ENCODE data around the gene DCLK1. TPM values are rescaled to one million over a fixed set of nuclear protein-coding genes. Genes with fewer than 3 reads are reported as not detected.

The DCLK1 gene
- total RNA-seq, 2 donors from 2014 or later = 4.7 to 10.1 TPM

DNA sequence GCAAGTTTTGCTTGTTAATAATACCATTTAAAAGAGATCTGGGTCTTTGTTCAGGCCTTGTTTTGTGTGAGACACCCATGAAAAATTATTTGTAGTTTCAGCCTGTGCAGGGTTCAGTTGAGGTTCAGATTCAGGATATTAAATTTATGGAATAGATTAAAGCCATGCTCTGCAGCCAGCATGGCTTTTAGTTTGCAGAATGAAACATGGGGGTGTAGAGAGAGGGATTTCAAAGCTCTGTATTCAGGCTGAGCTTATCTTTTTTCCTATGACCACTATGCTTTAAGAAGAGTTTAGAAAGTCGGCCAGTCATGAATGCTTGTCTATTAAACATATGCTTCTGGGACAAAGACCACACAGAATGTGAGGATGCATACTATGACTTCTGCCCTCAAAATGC, 73.6 kb downstream of the DCLK1 start:
- no peaks in the 10 kb centered on the region for H3K4me1 ChIP-seq
- no peak overlapping the region for H3K27ac ChIP-seq
- H3K27me3 ChIP-seq = no peaks in the 10 kb centered on the region
- no peaks in the 10 kb centered on the region for H3K36me3 ChIP-seq
- TF ChIP-seq, protein P1, sequence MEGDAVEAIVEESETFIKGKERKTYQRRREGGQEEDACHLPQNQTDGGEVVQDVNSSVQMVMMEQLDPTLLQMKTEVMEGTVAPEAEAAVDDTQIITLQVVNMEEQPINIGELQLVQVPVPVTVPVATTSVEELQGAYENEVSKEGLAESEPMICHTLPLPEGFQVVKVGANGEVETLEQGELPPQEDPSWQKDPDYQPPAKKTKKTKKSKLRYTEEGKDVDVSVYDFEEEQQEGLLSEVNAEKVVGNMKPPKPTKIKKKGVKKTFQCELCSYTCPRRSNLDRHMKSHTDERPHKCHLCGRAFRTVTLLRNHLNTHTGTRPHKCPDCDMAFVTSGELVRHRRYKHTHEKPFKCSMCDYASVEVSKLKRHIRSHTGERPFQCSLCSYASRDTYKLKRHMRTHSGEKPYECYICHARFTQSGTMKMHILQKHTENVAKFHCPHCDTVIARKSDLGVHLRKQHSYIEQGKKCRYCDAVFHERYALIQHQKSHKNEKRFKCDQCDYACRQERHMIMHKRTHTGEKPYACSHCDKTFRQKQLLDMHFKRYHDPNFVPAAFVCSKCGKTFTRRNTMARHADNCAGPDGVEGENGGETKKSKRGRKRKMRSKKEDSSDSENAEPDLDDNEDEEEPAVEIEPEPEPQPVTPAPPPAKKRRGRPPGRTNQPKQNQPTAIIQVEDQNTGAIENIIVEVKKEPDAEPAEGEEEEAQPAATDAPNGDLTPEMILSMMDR (IDR thresholded peaks at IDR 0.05) = no peak
- no peaks in the 10 kb centered on the region for H3K9me3 ChIP-seq
- DNase-seq (ENCODE audit: low spot score) = no peak
- H3K4me3 ChIP-seq = no peak overlapping the region

- Histone ChIP-seq H3K27me3 (no peaks in the 10 kb centered on the region), H3K4me1 (no peaks in the 10 kb centered on the region), H3K9me3 (no peaks in the 10 kb centered on the region), H3K27ac (no peak overlapping the region), H3K36me3 (no peaks in the 10 kb centered on the region), H3K4me3 (no peak overlapping the region)
- no peak for DNase-seq (ENCODE audit: low spot score)
- TF ChIP-seq, protein P1 (IDR thresholded peaks at IDR 0.05) = no peak
These were observed 74.1 kb downstream of the DCLK1 start for GRCh38 chr13:36057041-36057440.

- no peak overlapping the region for H3K27ac ChIP-seq
- no peaks in the 10 kb centered on the region for H3K36me3 ChIP-seq
- TF ChIP-seq, protein P1 (IDR thresholded peaks at IDR 0.05) = no peak
- H3K27me3 ChIP-seq = no peaks in the 10 kb centered on the region
- DNase-seq (ENCODE audit: low spot score) = no peak
- no peak overlapping the region for H3K4me3 ChIP-seq
- H3K4me1 ChIP-seq = no peaks in the 10 kb centered on the region
- H3K9me3 ChIP-seq = no peaks in the 10 kb centered on the region
These were observed 75.8 kb downstream of the DCLK1 start for GRCh38 chr13:36055366-36055765.

- no peaks in the 10 kb centered on the region for H3K9me3 ChIP-seq
- H3K27ac ChIP-seq = no peak overlapping the region
- H3K4me3 ChIP-seq = no peak overlapping the region
- DNase-seq (ENCODE audit: low spot score) = no peak
- H3K36me3 ChIP-seq = no peaks in the 10 kb centered on the region
- no peaks in the 10 kb centered on the region for H3K4me1 ChIP-seq
- TF ChIP-seq, protein P1 (IDR thresholded peaks at IDR 0.05) = no peak
- no peaks in the 10 kb centered on the region for H3K27me3 ChIP-seq
These were observed 77.1 kb downstream of the DCLK1 start for GRCh38 chr13:36054041-36054440.

DNA sequence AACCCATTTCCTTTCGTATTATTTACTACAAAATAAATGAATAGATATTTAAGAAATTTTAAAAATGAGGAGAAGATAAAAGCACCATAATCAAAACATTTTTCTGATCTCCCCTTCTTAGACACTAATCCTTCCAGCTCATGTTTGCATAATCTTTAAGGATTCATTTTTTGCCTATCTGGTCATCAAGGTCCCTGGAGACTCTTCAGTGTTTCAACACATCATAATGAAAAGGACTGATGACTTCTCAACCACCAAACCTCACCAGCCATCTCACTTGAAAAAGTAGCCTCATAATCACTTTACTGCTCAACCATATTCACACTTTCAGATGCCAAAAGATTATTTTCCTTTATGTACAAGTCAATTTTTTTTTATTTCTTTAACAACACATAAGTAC, 80.1 kb downstream of the DCLK1 start:
- H3K27ac ChIP-seq = no peak overlapping the region
- no peaks in the 10 kb centered on the region for H3K36me3 ChIP-seq
- H3K4me1 ChIP-seq = peaks cover 0 to 5% of the 10 kb centered on the region in 2 donors
- no peaks in the 10 kb centered on the region for H3K27me3 ChIP-seq
- H3K9me3 ChIP-seq = no peaks in the 10 kb centered on the region
- TF ChIP-seq, protein P1 (IDR thresholded peaks at IDR 0.05) = no peak
- no peak for DNase-seq (ENCODE audit: low spot score)
- H3K4me3 ChIP-seq = no peak overlapping the region

DNA sequence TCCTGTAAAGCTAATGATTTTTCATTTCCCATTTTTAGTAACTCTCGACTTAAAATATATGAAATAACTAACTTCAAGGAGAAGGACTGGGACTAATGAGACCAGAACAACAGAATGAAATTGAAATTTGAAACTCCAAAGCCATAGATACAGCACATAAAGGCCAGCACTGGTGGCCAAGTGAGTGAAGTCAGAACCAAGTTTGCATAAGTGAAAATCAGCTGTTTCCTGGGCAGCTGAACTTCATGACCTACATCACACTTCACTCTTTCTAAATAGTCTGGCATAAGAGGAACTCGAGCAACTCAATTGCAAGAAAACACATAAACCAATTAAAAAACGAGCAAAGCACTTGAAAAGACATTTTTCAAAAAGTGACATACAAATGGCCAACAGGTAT, 84.5 kb downstream of the DCLK1 start:
- H3K27ac ChIP-seq = no peak overlapping the region
- H3K9me3 ChIP-seq = no peaks in the 10 kb centered on the region
- H3K36me3 ChIP-seq = no peaks in the 10 kb centered on the region
- TF ChIP-seq, protein P1 (IDR thresholded peaks at IDR 0.05) = no peak
- peaks cover 0 to 5% of the 10 kb centered on the region in 2 donors for H3K4me1 ChIP-seq
- DNase-seq (ENCODE audit: low spot score) = no peak
- H3K27me3 ChIP-seq = no peaks in the 10 kb centered on the region
- no peak overlapping the region for H3K4me3 ChIP-seq
